ENCODE data around the gene RABL3.
A peak's percentile ranks its signal among the peaks of the same experiment; 100 is the strongest.
"Not testable (repeated sequence)": the region's sequence is repeated elsewhere in the genome, so short reads cannot be mapped to it uniquely, and the experiment has no call there.

RABL3 gene

GRCh38 chr3:120642368-120642948 lies 99.9 kb downstream of the RABL3 start:
- DNase-seq: peak; percentile 84

DNA sequence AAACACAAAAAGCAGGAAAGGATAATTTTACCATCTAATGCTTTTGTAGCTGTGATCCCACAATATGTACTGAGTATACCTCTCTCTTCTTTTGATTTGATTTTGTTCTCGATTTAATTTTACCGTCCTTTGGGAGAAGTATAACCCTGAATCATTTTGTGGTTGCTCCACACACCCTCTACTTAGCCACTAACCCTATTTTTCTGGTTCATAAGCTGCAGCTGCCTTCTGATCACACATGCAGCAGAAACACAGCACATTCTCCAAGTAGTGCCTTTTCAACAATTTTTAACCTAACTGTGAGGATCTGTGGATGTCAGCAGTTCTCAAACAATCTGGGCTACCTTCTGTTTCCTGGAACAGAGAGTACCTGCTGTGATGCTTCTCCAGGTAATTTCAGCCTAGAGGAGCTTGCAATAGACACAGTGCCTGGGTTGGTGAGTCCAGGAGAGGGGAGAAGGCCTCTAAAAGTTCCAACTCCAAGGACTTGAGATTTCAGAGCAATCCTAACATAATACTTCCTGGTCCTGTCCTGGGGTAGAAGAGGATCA lies 100.5 kb downstream of the RABL3 start:
- DNase-seq: no peak

DNA sequence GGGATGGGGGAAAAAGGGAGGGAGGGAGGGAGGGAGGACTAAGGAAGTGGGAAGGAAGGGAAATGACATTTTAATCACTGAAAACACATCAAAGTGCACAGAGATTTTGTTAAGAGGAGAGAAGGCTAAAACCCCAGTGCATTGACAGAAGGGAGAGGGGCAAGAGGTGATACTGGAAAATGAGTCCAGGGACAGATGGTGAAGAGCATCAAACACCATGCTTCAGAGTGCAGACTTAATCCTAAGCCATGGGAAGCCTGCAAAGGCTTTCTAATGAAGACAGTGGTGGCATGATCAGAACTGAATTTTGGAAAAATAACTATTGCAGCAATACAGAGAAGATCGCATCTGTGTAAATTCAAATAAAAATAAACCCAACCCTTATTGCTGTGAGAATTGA lies 102.1 kb downstream of the RABL3 start:
- DNase-seq: no peak

DNA sequence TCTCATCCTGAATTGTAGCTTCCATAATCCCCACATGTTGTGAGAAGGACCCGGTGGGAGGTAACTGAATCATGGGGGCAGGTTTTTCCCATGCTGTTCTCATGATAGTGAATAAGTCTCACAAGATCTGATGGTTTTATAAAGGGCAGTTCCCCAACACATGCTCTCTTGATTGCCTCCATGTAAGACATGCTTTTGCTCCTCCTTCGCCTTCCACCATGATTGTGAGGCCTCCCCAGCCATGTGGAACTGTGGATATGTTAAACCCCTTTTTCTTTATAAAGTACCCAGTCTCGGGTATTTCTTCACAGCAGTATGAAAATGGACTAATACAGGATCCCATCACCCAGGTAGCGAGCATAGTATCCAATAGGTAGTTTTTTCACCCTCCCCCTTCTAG lies 103.5 kb downstream of the RABL3 start:
- DNase-seq: not testable (repeated sequence)

DNA sequence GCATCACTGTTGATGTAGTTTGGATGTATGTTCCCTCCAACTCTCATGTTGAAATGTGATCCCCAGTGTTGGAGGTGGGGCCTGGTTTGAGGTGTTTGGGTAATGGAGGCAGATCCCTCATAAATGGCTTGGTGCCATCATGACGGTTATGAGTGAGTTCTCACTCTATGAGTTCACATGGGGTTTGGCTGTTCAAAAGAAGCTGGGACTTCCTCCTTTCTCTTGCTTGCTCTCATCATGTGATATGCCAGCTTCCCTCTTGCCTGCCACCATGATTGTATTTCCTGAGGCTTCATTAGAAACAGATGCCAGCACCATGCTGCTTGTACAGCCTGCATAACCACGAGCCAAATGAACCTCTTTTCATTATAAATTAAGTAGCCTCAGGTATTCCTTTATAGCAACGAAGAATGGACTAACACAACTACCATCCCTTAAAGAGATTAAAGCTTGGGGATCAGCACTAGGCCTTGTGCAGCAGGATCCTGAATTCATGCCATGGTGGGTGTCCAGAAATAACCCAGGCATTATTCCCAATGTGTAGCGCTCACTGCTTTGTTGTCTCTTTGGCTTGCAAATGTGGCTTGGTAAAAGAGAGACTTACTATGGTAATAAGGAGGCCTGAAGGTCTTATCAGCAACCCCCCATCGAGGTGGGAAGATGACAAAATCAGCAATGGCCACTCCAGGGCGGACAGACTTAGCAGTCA lies 104.3 kb downstream of the RABL3 start:
- DNase-seq: peak; percentile 42

DNA sequence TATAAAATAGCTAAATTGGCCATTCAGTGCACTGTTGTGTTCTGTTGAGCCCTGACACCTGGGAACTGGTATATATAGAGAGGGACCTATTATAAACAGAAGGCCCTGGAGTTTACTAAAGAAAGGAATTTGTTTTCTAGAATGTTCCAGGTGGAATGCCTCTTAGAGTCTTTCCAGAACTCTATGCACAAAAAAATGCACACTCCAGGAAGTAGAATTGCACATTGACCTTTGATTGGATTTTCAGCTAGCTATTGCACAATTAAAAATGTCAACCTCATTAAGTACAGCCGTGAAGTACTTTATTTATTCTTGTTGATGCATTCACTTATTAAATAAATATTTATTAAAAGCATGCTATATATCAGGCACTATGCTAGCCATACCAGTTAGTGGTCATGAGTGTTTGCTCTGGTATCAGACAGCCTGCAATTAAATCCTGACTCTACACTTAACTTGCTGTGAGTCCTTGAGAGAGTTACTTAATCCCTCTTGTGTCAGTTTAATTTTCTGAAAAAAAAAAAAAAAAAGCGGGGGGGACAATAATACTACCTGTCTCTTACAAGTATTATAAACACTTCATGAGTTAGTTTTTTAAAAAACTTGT lies 105.4 kb downstream of the RABL3 start:
- DNase-seq: no peak

Data from suppressor macrophage treated with lipopolysaccharide for 4 hours (primary cell).